HG03280 (cell line): ENCODE data around the gene MRRF.
"Not testable (repeated sequence)": the region's sequence is repeated elsewhere in the genome, so short reads cannot be mapped to it uniquely, and the experiment has no call there.

ENCODE experiments used
- ATAC-seq: cut with Tn5 transposase; IDR thresholded peaks from one replicate; pipeline ENCODE4 v1.9.1; 2021; ENCODE audit warnings: mild to moderate bottlenecking, moderate library complexity; ENCODE audit not compliant: unreplicated experiment

The MRRF gene

GRCh38 chr9:122330466-122330865, 65.8 kb downstream of the MRRF start:
- not testable (repeated sequence) for ATAC-seq

GRCh38 chr9:122331523-122331927, 66.8 kb downstream of the MRRF start:
- ATAC-seq: no peak

GRCh38 chr9:122332083-122332482, 67.4 kb downstream of the MRRF start:
- ATAC-seq: no peak

- no peak for ATAC-seq
Measured at GRCh38 chr9:122332644-122333043, 68.0 kb downstream of the MRRF start.

- no peak for ATAC-seq
Measured at GRCh38 chr9:122333169-122333808, 68.6 kb downstream of the MRRF start.

GRCh38 chr9:122334916-122335315, 70.2 kb downstream of the MRRF start:
- ATAC-seq: no peak

- no peak for ATAC-seq
Measured at GRCh38 chr9:122336189-122336588, 71.5 kb downstream of the MRRF start.

- no peak for ATAC-seq
Measured at GRCh38 chr9:122336866-122337555, 72.3 kb downstream of the MRRF start.

- ATAC-seq: no peak
Measured at GRCh38 chr9:122337556-122337929, 72.9 kb downstream of the MRRF start.

GRCh38 chr9:122338536-122338935, 73.9 kb downstream of the MRRF start:
- no peak for ATAC-seq

- ATAC-seq: no peak
Measured at GRCh38 chr9:122338994-122339393, 74.3 kb downstream of the MRRF start.

GRCh38 chr9:122339579-122339978, 74.9 kb downstream of the MRRF start:
- no peak for ATAC-seq

GRCh38 chr9:122340161-122340560, 75.5 kb downstream of the MRRF start:
- ATAC-seq: no peak

- no peak for ATAC-seq
Measured at GRCh38 chr9:122342323-122343050, 77.8 kb downstream of the MRRF start.

- ATAC-seq: no peak
Measured at GRCh38 chr9:122346478-122347347, 82.0 kb downstream of the MRRF start.

- ATAC-seq: no peak
Measured at GRCh38 chr9:122347348-122348287, 82.9 kb downstream of the MRRF start.

- ATAC-seq: no peak
Measured at GRCh38 chr9:122348288-122348777, 83.7 kb downstream of the MRRF start.

- ATAC-seq: no peak
Measured at GRCh38 chr9:122348791-122349190, 84.1 kb downstream of the MRRF start.

GRCh38 chr9:122349201-122349600, 84.5 kb downstream of the MRRF start:
- no peak for ATAC-seq
